NCI-H460 (cell line): ENCODE measurements around the gene IFNAR2. TPM values are rescaled to one million over a fixed set of nuclear protein-coding genes. Genes with fewer than 3 reads are reported as not detected.
"Not testable (repeated sequence)": the region's sequence is repeated elsewhere in the genome, so short reads cannot be mapped to it uniquely, and the experiment has no call there.

Source experiments
- DNase-seq: peaks from one replicate; pipeline ENCODE4 v3.0.0-alpha.2; 2016; ENCODE audit warnings: low read depth; ENCODE audit errors: extremely low read depth
- total RNA-seq: library from RNA; depleted of rRNA; stranded (reverse); fragments of >200 nt; shearing (Covaris generic); gene quantifications from 2 replicates; pipeline ENCODE4 v1.2.3, GENCODE V29; 2014

The IFNAR2 gene
- total RNA-seq, 1 experiment from 2014 or later: 3.3 TPM

DNA sequence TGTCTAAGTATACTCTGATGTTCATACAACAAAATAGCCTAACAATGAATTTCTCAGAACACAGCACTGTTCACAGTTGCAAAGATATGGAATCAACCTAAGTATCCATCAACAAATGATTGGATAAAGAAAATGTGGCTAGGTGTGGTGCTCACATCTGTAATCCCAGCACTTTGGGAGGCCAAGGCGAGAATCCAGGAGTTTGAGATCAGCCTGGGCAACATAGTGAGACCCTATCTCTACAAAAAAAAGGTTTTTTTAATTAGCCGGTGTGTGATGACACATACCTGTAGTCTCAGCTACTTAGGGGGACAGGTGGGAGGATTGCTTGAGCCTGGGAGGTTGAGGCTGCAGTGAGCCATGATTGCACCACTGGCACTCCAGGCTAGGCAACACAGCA lies 10.7 kb downstream of the IFNAR2 start:
- no peak for DNase-seq

DNA sequence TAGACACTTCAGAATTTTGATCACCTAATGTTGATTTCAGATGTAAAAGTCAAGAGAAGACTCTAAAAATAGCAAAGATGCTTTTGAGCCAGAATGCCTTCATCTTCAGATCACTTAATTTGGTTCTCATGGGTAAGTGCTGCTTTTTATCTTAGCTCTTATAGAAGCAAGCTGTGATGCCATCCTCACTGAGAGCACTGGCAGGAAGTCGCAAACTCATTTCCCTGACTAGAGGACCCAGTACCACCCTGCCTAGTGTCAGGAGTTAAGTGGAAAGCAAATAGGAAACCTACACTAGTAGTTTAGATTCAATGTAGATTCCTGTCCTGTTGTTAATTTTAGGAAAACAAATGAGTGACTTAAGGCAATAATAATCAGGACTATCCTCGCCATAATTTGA lies 12.1 kb downstream of the IFNAR2 start:
- DNase-seq: no peak

DNA sequence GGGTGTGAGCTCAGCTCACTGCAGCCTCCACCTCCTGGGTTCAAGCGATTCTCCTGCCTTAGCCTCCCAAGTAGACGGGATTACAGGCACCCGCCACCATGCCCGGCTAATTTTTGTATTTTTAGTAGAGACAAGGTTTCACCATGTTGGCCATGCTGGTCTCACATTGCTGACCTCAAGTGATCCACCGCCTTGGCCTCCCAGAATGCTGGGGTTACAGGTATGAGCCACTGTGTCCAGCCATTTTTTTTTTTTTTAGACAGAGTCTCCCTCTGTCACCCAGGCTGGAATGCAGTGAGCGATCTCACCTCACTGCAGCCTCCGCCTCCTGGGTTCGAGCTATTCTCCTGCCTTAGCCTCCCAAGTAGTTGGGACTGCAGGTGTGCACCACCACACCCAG lies 13.1 kb downstream of the IFNAR2 start:
- not testable (repeated sequence) for DNase-seq

DNA sequence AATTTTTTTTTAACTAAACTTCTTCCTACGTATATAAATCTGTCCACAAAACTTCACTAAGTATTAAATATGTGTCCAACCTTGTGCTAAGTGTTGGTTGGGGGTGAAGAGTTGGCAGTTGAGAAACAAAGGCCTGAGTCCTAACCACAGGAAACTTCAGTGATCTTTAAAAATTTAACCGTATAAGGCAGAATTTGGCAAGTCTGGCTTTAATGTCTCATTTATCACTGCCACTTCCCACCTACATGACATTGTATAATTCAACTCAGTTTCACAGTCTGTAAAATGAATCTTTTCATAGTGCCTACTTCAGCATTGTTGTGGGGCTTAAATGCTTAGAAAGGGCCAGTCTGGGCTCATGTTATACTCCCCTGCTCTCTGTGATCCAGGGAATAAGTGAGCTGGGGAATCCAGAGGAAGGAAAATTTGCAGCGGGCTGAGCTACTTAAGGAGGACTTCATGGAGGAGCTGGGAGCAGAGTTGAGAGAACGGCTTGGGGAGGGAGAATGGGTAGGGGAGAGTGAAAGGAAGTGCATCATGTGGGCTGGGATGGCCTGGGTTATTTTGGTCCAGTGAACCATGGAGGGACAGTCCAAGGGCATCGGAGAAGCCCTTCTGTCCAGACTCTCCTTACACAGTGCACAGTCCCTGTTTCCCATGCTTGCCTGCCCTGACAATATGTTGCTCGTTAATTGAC lies 14.5 kb downstream of the IFNAR2 start:
- DNase-seq: no peak

DNA sequence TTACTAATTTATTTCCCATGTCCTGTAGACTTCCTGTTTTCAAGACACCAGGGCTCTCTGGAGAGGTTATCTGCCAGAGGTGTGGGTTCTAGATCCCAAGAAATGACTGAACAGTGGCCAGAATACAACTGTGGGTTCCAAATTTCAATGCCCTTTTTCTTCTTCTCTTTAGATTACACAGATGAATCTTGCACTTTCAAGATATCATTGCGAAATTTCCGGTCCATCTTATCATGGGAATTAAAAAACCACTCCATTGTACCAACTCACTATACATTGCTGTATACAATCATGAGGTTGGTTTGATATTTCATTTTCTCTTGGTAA lies 15.0 kb downstream of the IFNAR2 start:
- DNase-seq: no peak

DNA sequence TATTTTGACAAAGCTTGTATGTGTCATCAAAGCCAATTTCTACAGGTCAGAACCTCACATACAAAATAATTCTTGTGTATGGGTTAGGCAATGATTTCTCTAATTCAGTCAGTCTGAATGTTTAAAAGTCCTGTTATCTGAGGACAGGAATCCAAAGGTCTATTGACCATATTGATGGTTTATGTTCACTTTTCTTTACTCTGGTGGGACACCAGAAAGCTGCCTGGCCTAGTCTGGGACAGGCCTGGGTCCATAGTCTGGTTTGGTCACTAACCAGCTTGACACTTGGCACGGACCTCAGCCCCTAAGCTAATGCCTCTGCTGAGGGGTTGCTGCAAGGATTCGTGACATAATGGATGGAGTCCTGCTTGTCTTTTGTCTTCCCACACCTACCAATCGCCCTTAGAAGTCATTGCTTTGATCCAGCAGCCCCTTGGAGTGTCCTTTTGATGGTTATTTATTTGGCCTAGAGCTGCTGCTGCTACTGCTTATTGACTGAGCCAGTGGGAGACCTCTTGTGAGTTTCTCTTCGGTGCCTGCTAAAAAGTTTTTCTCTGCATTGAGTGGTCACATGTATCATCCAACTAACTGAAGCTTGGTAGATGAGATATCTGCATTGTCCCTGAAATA lies 15.7 kb downstream of the IFNAR2 start:
- no peak for DNase-seq

DNA sequence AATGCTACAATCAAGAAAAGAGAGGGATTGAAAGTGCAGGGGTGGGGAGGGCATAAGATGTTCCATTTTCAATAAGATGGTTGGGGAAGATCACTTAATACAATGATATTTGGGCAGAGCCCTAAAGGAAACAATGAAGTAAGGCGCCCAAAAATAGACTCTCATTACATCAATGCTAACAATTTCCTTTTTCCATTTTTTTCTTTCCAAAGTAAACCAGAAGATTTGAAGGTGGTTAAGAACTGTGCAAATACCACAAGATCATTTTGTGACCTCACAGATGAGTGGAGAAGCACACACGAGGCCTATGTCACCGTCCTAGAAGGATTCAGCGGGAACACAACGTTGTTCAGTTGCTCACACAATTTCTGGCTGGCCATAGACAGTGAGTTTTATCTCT lies 16.8 kb downstream of the IFNAR2 start:
- no peak for DNase-seq

DNA sequence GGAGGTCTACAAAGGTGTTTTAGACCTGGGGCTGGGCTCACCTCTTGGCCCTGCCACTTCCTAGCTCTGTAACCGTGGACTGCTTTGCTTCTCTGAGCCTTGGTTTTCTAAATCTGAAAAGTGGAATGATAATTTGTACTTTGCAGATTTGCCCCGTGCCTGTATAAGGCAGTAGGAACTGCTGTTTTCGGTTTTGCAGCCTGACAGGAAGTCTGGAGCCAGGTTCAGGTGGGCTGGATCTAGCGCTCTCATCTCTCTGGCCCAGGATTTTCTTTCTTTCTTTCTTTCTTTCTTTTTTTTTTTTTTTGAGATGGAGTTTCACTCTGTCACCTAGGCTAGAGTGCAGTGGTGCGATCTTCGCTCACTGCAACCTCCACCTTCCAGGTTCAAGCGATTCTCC lies 17.2 kb downstream of the IFNAR2 start:
- no peak for DNase-seq

DNA sequence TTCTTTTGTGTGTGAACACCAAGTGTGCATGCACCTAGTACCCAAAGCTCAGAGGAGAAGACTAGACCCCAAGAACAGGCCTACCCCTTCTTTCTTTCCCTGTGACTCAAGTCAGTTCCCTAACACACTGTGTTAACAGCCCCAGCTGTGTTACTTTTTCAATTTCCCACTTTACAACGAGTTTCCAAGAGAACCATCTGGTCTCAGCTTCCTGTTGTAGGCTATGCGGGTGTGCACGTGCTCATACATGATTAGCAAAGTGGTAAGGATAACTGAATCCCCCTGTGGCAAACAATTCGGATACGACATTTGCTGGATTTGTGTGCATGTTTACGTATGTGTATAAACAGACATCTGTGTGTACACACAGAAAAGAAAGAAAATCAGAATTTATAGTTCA lies 17.9 kb downstream of the IFNAR2 start:
- DNase-seq: no peak

DNA sequence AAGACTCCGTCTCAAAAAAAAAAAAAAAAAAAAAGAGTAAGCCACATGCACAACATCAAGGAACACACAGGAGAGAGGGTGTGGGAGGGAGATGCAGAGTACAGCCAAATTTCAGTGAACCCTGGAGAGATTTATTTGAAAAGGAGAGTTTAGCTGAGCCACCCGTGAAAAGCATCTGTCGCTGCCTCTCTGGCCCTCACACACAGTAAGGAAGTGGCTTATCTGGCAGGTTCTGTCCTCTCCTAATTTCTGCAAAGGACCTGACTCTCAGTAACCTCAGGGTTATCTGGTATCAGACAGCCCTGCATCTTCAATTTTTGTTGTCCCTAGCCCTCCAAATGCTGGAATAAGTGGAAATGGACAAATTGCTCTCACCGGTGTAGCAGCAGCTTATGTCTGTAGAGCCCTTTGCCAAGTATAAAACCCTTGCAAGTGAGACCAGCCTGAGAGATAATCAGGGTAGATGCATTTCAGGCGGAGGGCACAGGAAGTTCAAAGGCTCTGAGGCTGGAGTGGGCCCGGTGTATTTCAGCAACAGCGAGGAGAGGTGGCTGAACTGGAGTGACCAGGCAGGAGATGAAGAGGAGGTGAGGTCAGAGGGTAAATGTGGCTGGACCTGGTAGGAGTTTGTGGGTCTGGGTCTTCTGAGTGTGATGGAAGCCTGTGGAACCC lies 19.7 kb downstream of the IFNAR2 start:
- DNase-seq: no peak

DNA sequence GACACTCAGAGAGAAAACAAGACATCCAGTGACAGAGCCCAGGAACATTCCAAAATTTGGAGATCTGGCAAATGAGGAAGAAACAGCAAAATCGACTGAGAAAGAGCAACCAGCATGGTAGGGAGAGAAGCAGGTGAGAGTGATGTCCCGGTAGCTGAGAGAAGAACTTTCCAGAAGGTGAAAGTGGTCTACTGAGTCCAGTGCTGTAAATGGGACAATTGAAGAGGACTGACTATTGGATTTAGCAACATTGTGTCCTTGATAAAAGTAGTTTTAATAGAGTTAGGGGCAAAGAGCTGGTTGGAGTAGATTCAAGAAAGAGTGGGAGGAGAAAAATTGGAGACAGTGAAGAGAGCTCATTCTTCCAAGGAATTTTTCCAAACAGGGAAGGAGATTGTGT lies 21.4 kb downstream of the IFNAR2 start:
- no peak for DNase-seq

DNA sequence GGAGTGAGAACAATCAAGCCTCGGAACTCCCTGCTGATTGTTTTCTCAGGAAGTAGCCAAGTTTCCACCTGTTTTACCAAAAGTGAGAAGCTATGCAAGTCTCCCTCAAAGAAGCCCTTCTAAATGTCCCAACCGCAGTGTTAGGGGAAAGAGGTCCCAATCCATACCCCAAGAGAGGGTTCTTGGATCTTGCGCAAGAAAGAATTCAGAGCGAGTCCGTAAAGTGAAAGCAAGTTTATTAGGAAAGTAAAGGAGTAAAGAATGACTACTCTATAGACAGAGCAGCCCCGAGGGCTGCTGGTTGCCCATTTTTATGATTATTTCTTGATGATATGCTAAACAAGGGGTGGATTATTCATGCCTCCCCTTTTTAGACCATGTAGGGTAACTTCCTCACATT lies 23.6 kb downstream of the IFNAR2 start:
- DNase-seq: not testable (repeated sequence)

DNA sequence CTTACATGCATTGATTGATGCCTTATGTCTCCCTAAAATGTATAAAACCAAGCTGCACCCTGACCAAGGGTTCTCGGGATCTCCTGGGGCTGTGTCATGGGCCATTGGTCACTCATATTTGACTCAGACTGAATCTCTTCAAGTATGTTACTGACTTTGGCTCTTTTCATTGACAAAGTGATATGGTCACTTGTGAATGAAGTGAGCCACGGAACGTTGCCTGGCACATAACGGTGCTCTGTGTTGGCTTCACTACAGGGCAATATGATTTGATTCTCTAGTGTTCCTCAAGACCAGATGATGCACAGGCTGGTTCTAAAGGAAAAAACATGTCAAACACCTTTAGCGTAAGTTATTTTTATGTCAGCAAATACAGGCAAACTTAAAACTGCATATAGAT lies 25.0 kb downstream of the IFNAR2 start:
- no peak for DNase-seq

DNA sequence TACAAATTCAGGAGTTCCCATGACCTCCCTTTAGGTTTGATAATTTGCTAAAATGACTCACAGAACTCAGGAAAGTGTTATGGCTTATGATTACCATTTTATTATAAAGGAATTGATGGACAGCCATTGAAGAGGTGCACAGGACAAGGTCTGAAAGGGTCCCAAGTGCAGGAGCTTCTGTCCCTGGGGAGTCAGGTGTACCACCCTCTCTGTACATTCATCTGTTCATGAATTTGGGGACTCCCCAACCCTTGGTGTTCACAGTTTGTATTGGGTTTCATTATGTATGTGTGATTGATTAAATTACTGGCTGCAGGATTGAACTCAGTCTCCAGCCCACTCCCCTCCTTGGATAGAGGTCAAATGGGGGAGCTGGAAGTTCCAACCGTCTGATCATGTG lies 25.7 kb downstream of the IFNAR2 start:
- DNase-seq: no peak

DNA sequence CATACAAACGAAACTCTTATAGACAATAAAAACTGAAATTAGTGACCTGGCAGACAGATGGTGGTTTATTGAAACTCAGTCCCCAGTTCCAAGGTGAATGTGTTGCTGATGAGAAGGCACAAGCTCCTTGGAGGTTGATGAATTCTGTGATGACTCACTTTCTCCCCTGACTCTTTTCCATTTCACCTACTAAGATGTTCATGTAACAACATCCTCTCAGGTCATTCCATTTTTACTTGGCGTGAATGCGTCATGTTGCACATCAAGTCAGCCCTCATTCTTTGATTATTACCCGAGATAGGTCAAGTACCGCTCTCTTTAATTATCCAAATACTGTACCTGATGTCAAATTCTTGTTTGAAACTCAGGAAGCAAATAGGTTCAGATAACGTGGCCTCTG lies 26.3 kb downstream of the IFNAR2 start:
- DNase-seq: no peak

DNA sequence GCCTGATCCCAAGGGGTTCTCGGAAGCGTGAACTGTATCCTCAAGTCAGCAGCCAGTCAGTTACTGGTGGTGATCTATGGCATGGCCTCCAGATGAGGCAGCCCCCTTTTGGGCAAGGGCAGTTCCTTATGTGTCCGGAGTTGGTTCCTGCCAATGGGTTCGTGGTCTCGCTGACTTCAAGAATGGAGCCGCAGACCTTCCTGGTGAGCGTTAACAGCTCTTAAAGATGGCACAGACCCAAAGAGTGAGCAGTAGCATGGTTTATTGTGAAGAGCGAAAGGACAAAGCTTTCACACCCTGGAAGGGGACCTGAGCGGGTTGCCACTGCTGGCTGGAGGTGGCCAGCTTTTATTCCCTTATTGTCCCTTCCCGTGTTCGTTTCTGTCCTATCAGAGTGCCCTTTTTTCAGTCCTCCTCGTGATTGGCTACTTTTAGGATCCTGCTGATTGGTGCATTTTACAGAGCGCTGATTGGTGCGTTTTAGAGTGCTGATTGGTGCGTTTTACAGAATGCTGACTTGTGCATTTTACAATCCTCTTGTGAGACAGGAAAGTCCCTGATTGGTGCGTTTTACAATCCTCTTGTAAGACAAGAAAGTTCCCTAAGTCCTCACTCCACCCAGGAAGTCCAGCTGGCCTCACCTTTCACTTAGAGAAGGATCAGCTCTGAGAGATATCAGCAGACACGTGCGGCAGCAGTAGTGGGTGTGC lies 27.5 kb downstream of the IFNAR2 start:
- DNase-seq: no peak

DNA sequence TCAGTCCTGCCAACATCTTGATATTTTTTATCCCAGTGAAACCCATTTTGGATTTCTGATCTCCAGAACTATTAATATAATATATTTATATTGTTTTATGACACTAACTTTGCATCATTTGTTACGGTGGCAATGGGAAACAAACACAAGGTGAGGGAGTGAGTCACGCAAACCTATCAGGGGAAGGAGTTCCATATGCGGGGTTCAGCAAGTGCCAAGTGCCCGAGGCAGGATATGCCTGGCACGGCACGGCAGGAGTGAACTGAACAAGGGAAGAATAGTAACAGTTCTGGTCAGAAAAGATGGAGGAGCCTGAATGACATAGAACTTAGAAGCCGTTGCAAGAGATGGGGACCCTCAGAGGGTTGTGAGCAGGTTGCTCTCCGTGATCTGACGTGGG lies 28.7 kb downstream of the IFNAR2 start:
- DNase-seq: no peak

DNA sequence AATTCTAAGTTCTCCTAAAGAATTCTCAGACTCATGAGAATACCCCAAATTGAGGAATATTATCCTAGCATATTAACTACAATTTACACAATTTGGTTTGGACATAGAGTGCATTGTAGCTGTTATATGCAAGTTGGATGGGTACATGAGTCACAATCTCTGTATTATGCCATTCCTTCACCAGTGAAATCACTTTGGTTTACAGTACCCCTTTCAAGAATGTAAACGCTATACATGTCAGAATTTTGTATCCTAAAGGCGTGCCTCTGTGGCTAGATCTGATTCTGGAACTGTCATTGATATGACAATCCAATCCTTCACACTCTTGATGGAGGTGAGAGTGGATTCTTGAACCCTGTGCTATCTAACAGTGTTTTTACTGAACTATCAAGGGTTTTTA lies 29.7 kb downstream of the IFNAR2 start:
- no peak for DNase-seq

DNA sequence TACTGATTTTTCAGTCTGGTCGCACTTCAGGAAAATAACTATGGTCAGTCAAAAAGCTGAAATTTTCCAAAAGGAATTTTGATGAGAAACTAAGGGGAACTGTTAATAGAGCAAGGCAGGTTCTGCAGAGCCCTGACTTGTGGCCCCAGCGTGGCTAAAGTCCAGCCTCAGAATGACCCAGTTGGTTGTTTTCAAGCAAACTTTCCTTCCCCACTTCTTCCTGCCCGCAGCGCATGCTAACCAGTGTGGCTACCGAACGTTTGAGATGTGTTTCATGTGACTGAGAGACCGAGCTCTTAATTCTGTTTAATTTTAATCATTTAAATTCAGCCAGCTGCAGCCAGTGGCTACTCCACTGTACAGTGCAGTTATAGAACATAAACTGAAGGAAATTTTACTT lies 30.3 kb downstream of the IFNAR2 start:
- no peak for DNase-seq

DNA sequence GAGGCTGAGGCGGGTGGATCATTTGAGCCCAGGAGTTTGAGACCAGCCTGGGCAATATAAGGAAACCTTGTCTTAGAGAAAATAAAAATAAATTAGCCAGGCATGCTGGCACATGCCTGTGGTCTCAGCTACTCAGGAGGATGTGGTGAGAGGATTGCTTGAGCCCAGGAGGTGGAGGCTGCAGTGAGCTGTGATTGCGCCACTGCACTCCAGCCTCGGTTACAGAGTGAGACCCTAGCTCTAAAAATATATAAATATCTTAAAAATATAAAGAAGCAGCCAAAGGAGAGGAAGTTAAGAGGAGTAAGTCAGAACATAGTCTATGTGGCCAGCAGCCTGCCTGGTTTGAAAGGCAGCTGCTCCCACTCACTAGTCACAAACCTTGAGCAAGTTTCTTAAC lies 31.9 kb downstream of the IFNAR2 start:
- DNase-seq: no peak

DNA sequence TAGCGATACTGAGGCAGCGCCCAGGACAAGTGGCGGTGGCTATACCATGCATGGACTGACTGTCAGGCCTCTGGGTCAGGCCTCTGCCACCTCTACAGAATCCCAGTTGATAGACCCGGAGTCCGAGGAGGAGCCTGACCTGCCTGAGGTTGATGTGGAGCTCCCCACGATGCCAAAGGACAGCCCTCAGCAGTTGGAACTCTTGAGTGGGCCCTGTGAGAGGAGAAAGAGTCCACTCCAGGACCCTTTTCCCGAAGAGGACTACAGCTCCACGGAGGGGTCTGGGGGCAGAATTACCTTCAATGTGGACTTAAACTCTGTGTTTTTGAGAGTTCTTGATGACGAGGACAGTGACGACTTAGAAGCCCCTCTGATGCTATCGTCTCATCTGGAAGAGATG lies 33.2 kb downstream of the IFNAR2 start:
- no peak for DNase-seq

DNA sequence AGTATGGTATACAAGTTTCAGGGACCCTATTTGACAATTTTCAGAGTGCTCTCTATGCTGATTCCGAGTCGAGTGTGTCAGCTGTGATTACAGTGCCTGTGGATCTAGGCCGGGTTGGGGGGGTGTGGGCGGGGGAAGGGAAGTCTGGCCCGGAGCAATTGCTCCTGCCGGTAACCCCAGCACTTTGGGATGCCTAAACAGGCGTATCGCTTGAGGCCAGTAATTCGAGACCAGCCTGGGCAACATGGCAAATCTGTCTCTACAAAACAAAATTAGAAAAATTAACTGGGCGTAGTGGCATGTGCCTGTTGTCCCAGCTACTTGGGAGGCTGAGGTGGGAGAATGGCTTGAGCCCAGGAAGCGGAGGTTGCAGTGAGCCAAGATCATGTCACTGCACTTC lies 34.8 kb downstream of the IFNAR2 start:
- no peak for DNase-seq
